Heart left ventricle (tissue), 13 donors: Measurements from ENCODE around the gene IPMK.

Experiments
- POLR2A ChIP-seq, 2 donors: fragments of 450-650 bp; IDR thresholded peaks; one replicate each; pipeline ENCODE4 v1.6.1; 2017; ENCODE audit warnings: antibody characterized with exemption in 2 of 2, mild to moderate bottlenecking in 2 of 2, moderate library complexity in 2 of 2
- TF ChIP-seq, protein P1 (sequence below), 12 donors: fragments of 200-600 bp; sonication (generic) in 4 of 12; IDR thresholded peaks; one replicate each; pipeline versions ENCODE4 v1.5.0 to v1.8.0; 2018 to 2022; ENCODE audit warnings: antibody characterized with exemption in 12 of 12, mild to moderate bottlenecking in 5 of 12
- donor health status: ischemic (EF 13 %, LVEDD 7.1; RV severe dilation, severe dysfunction).
- donor health status: DM: no; HTN: yes; CAD: no.
- donor health status: DM: no; HTN: no; CAD: no.
- donor health status: ischemic (EF 25% LVEDD 6.9; RV normal size, moderate dysfunction).
- donor health status: ischemic (EF 25% LVEDD 5.7; RV mildly dilated, moderate dysfunction).
- donor health status: ischemic (EF 35%, LVEDD 5.7; RV mildly dilated, moderate dysfunction).
- donor health status: nonischemic (EF 11% LVEDD 7.7; RV severe dilation, severe dysfunction).
- donor health status: DM: yes; HTN: yes; CAD: no.
- donor health status: PGD.
- donor health status: ischemic (EF 29% LVEDD 5.4; RV normal size, mild dysfunction).
- donor health status: nonischemic (EF 23%, LVEDD 6.1; RV moderate dilation, normal function).

DNA sequence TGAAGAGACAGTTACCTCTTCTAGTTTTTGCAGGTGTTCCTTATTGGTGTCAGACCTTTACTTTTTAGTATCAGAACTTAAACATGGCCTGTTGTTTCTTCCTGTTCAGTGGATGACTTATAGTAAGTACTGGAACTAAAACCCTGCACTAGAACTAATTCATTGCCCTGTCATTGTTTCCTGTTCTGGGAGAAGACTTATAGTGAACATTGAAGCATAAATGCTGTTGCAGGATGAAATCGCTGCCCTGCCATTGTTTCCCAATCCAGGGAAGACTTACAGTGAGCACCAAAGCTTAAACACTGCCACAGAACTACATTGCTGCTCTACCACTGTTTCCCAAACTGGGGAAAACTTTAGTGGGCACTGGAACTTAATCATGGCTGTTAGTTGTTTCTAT lies 13.1 kb downstream of the IPMK start:
- TF ChIP-seq, protein P1, sequence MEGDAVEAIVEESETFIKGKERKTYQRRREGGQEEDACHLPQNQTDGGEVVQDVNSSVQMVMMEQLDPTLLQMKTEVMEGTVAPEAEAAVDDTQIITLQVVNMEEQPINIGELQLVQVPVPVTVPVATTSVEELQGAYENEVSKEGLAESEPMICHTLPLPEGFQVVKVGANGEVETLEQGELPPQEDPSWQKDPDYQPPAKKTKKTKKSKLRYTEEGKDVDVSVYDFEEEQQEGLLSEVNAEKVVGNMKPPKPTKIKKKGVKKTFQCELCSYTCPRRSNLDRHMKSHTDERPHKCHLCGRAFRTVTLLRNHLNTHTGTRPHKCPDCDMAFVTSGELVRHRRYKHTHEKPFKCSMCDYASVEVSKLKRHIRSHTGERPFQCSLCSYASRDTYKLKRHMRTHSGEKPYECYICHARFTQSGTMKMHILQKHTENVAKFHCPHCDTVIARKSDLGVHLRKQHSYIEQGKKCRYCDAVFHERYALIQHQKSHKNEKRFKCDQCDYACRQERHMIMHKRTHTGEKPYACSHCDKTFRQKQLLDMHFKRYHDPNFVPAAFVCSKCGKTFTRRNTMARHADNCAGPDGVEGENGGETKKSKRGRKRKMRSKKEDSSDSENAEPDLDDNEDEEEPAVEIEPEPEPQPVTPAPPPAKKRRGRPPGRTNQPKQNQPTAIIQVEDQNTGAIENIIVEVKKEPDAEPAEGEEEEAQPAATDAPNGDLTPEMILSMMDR (IDR thresholded peaks at IDR 0.05) = no peak
- TF ChIP-seq POLR2A (IDR thresholded peaks at IDR 0.05) = no peak
